Neural progenitor cell (in vitro differentiated cells): ENCODE results near the gene RAET1L. TPM values are rescaled to one million over a fixed set of nuclear protein-coding genes. Genes with fewer than 3 reads are reported as not detected.

Source experiments
- DNase-seq: peaks from one replicate; pipeline ENCODE4 v3.0.0-alpha.2; 2016; ENCODE audit warnings: low spot score
- H2AFZ ChIP-seq: fragments of 200-600 bp; sonication (generic); replicated peaks from 2 replicates; pipeline ENCODE4 v1.6.1; 2016; ENCODE audit warnings: antibody characterized with exemption
- H3F3A ChIP-seq: fragments of 200-600 bp; sonication (generic); 2 replicates; pipeline ENCODE4 v1.6.1; 2016; ENCODE audit warnings: antibody characterized with exemption, low read depth
- H3K27ac ChIP-seq: fragments of 200-600 bp; sonication (generic); 2 replicates; pipeline ENCODE4 v1.5.1; 2016; ENCODE audit warnings: mild to moderate bottlenecking
- H3K27me3 ChIP-seq: fragments of 200-600 bp; sonication (generic); 2 replicates; pipeline ENCODE4 v1.6.1; 2016; ENCODE audit warnings: mild to moderate bottlenecking, moderate library complexity
- H3K36me3 ChIP-seq: fragments of 200-600 bp; sonication (generic); 2 replicates; pipeline ENCODE4 v1.5.1; 2016
- H3K4me1 ChIP-seq: fragments of 200-600 bp; sonication (generic); 2 replicates; pipeline ENCODE4 v1.6.1; 2016; ENCODE audit warnings: mixed run types
- H3K4me2 ChIP-seq: fragments of 200-600 bp; sonication (generic); 2 replicates; pipeline ENCODE4 v1.6.1; 2016
- H3K4me3 ChIP-seq: fragments of 200-600 bp; sonication (generic); 2 replicates; pipeline ENCODE4 v1.5.1; 2016
- H3K79me2 ChIP-seq: fragments of 200-600 bp; sonication (generic); 2 replicates; pipeline ENCODE4 v1.6.1; 2016; ENCODE audit warnings: low read depth
- H3K9ac ChIP-seq: fragments of 200-600 bp; sonication (generic); 2 replicates; pipeline ENCODE4 v1.6.1; 2016
- H3K9me3 ChIP-seq: fragments of 200-600 bp; sonication (generic); 2 replicates; pipeline ENCODE4 v1.5.1; 2016; ENCODE audit warnings: low read depth
- H4K20me1 ChIP-seq: fragments of 200-600 bp; sonication (generic); 2 replicates; pipeline ENCODE4 v1.6.1; 2016; ENCODE audit warnings: low read depth
- H3K27ac Mint-ChIP-seq: 3 replicates; pipeline ENCODE4 v1.8.0; 2021; ENCODE audit warnings: mixed read lengths
- H3K27me3 Mint-ChIP-seq: 2 replicates; pipeline ENCODE4 v1.8.0; 2022; ENCODE audit warnings: low read depth, mild to moderate bottlenecking, inconsistent platforms, moderate library complexity, mixed read lengths; ENCODE audit not compliant: insufficient read depth
- H3K36me3 Mint-ChIP-seq: 3 replicates; pipeline ENCODE4 v1.8.0; 2021; ENCODE audit warnings: mixed read lengths
- H3K4me1 Mint-ChIP-seq: 3 replicates; pipeline ENCODE4 v1.8.0; 2021; ENCODE audit warnings: mixed read lengths
- H3K4me3 Mint-ChIP-seq: 3 replicates; pipeline ENCODE4 v1.8.0; 2021; ENCODE audit warnings: mild to moderate bottlenecking, moderate library complexity, mixed read lengths
- H3K9me3 Mint-ChIP-seq: 3 replicates; pipeline ENCODE4 v1.8.0; 2020; ENCODE audit warnings: mixed read lengths
- CTCF ChIP-seq: fragments of 200-600 bp; sonication (generic); IDR thresholded peaks from 2 replicates; pipeline ENCODE4 v1.5.1; 2017; ENCODE audit warnings: antibody characterized with exemption, mild to moderate bottlenecking
- EZH2 ChIP-seq: fragments of 200-600 bp; sonication (generic); IDR thresholded peaks from 2 replicates; pipeline ENCODE4 v1.6.1; 2017; ENCODE audit warnings: antibody characterized with exemption, mild to moderate bottlenecking, moderate library complexity
- EZH2phosphoT487 ChIP-seq: fragments of 200-600 bp; sonication (generic); IDR thresholded peaks from 2 replicates; pipeline ENCODE4 v1.6.1; 2017; ENCODE audit warnings: antibody characterized with exemption
- total RNA-seq: library from RNA; depleted of rRNA; stranded (reverse); fragments of >200 nt; gene quantifications from 2 replicates; pipeline ENCODE4 v1.2.3, GENCODE V29; 2015; ENCODE audit warnings: low replicate concordance

Gene RAET1L
- total RNA-seq, 1 donor from 2014 or later, result not detected

- peaks cover 87% of the 10 kb centered on the region for H3K27me3 Mint-ChIP-seq
- peak; percentile 37 for TF ChIP-seq EZH2
- peak; percentile 36 for TF ChIP-seq EZH2phosphoT487
- TF ChIP-seq CTCF, result no peak
These were observed 42.2 kb downstream of the RAET1L start for GRCh38 chr6:149983145-149983544.

GRCh38 chr6:149979293-149979692 is 46.0 kb downstream of the RAET1L start:
- H3K27ac Mint-ChIP-seq, result no peak overlapping the region
- H3K36me3 Mint-ChIP-seq, result no peaks in the 10 kb centered on the region
- peaks cover 75% of the 10 kb centered on the region for H3K27me3 Mint-ChIP-seq
- H3K27me3 ChIP-seq, result peaks cover 98% of the 10 kb centered on the region
- no peaks in the 10 kb centered on the region for H3K4me1 Mint-ChIP-seq
- H3K4me3 Mint-ChIP-seq, result no peak overlapping the region
- no peak overlapping the region for H3K9ac ChIP-seq
- H3K9me3 Mint-ChIP-seq, result peaks cover 5% of the 10 kb centered on the region
- H4K20me1 ChIP-seq, result peaks cover 13% of the 10 kb centered on the region
- H3K4me1 ChIP-seq, result no peaks in the 10 kb centered on the region
- H3K4me2 ChIP-seq, result no peak overlapping the region
- H3K79me2 ChIP-seq, result no peaks in the 10 kb centered on the region
- no peak for DNase-seq
- TF ChIP-seq EZH2 (no peak), CTCF (no peak), EZH2phosphoT487 (no peak)
- H3K27ac ChIP-seq, result no peak overlapping the region
- no peak overlapping the region for H2AFZ ChIP-seq
- H3K4me3 ChIP-seq, result no peak overlapping the region
- no peaks in the 10 kb centered on the region for H3K9me3 ChIP-seq
- no peaks in the 10 kb centered on the region for H3K36me3 ChIP-seq
- peaks cover 10% of the 10 kb centered on the region for H3F3A ChIP-seq

More at GRCh38 chr6:149983145-149983544, 42.2 kb downstream of the RAET1L start:
- H3K27ac Mint-ChIP-seq, result no peak overlapping the region
- no peaks in the 10 kb centered on the region for H3K4me1 Mint-ChIP-seq
- Histone ChIP-seq H3F3A (peaks cover 10% of the 10 kb centered on the region), H3K36me3 (no peaks in the 10 kb centered on the region), H4K20me1 (peaks cover 13% of the 10 kb centered on the region), H3K79me2 (no peaks in the 10 kb centered on the region), H3K9ac (no peak overlapping the region), H3K4me2 (no peak overlapping the region), H3K27me3 (peaks cover 98% of the 10 kb centered on the region), H3K4me1 (no peaks in the 10 kb centered on the region), H3K9me3 (peaks cover 4% of the 10 kb centered on the region), H2AFZ (no peak overlapping the region), H3K27ac (no peak overlapping the region), H3K4me3 (no peak overlapping the region)
- H3K36me3 Mint-ChIP-seq, result no peaks in the 10 kb centered on the region
- no peak overlapping the region for H3K4me3 Mint-ChIP-seq
- peak; percentile 3 for DNase-seq
- peaks cover 21% of the 10 kb centered on the region for H3K9me3 Mint-ChIP-seq

- TF ChIP-seq EZH2, result no peak
- no peak for TF ChIP-seq EZH2phosphoT487
- TF ChIP-seq CTCF, result no peak
- H3K9me3 Mint-ChIP-seq, result peaks cover 5% of the 10 kb centered on the region
These were observed 46.7 kb downstream of the RAET1L start for GRCh38 chr6:149978610-149979009.

More at GRCh38 chr6:149978610-149979009, 46.7 kb downstream of the RAET1L start:
- DNase-seq, result no peak
- peaks cover 13% of the 10 kb centered on the region for H4K20me1 ChIP-seq
- no peaks in the 10 kb centered on the region for H3K36me3 ChIP-seq
- peaks cover 81% of the 10 kb centered on the region for H3K27me3 Mint-ChIP-seq
- H3K27ac ChIP-seq, result no peak overlapping the region
- no peaks in the 10 kb centered on the region for H3K79me2 ChIP-seq
- H3K4me1 Mint-ChIP-seq, result no peaks in the 10 kb centered on the region
- H3K4me3 Mint-ChIP-seq, result no peak overlapping the region
- no peak overlapping the region for H3K27ac Mint-ChIP-seq
- no peaks in the 10 kb centered on the region for H3K9me3 ChIP-seq
- H3K4me1 ChIP-seq, result no peaks in the 10 kb centered on the region
- H3K4me2 ChIP-seq, result no peak overlapping the region
- no peaks in the 10 kb centered on the region for H3K36me3 Mint-ChIP-seq
- no peak overlapping the region for H3K9ac ChIP-seq
- H3F3A ChIP-seq, result peaks cover 10% of the 10 kb centered on the region
- H3K4me3 ChIP-seq, result no peak overlapping the region
- H3K27me3 ChIP-seq, result peaks cover 100% of the 10 kb centered on the region
- no peak overlapping the region for H2AFZ ChIP-seq
